ENCODE results near the gene DNAJC4. TPM values are rescaled to one million over a fixed set of nuclear protein-coding genes. Genes with fewer than 3 reads are reported as not detected.

Gene DNAJC4
- total RNA-seq, 1 donor from 2014 or later, result 27.2 TPM

DNA sequence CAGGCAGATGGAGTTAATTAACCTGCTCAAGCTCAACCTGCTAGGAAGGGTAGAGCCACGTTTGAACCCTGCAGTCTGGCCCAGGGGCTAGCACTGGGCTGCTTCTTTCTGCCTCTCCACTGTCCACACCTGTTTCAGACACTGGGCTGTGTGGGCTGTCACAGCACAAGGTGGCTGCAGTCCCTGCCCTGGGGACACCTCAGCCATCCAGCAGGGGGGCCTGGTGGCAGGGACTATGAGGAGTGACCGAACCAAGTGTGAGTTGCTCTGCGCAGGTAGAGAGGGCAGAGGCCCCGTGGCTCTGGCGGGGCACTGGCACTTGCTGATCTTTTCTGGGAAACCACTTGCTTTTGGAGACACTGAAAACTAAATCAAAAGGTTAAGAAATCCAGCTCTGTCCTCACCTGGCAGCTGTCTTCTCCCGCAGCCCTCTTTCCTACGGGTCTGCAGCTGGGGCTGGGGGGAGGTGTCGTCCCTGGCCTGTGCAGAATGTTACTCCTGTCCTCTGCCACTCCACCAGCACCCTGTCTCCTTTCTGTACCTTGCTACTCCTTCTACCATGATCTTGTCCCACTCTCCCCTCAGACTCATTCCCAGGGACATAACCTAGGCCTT, 48.3 kb downstream of the DNAJC4 start:
- Mint-ChIP-seq H3K27ac (ENCODE audit: unreplicated experiment) (no peak overlapping the region), H3K27me3 (ENCODE audit: low read depth) (no peaks in the 10 kb centered on the region), H3K4me3 (no peak overlapping the region)

DNA sequence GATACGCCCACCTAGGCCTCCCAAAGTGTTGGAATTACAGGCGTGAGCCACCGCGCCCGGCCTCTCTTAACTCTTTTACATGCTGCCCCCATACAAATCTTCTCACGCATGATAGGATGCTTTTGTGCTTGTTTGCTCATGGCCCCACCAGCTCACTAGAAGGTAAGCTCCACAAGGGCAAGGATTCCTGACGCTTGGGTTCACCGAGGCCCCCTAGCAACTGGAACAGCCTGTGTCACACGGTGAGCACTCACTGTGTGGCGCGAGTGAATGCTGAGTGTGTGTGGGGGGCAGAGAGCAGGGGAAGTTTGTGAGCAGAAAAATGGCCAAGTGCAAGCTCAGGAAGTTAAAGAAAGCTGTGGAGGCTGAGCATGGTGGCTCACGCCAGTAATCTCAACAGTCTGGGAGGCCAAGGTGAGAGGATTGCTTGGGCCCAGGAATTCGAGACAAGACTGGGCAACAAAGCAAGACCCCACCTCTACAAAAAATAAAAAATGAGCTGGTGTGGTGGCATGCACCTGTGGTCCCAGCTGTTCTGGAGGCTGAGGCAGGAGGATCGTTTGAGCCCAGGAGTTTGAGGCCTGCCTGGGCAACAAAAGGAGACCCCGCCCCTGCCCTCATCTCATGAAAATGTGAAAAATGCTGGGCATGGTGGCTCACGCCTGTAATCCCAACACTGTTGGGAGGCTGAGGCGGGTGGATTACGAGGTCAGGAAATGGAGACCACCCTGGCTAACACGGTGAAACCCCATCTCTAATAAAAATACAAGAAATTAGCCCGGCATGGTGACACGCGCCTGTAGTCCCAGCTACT, 51.8 kb downstream of the DNAJC4 start:
- H3K9me3 Mint-ChIP-seq, result no peaks in the 10 kb centered on the region
- peaks cover 15% of the 10 kb centered on the region for H3K4me1 Mint-ChIP-seq
- TF ChIP-seq, protein P1, sequence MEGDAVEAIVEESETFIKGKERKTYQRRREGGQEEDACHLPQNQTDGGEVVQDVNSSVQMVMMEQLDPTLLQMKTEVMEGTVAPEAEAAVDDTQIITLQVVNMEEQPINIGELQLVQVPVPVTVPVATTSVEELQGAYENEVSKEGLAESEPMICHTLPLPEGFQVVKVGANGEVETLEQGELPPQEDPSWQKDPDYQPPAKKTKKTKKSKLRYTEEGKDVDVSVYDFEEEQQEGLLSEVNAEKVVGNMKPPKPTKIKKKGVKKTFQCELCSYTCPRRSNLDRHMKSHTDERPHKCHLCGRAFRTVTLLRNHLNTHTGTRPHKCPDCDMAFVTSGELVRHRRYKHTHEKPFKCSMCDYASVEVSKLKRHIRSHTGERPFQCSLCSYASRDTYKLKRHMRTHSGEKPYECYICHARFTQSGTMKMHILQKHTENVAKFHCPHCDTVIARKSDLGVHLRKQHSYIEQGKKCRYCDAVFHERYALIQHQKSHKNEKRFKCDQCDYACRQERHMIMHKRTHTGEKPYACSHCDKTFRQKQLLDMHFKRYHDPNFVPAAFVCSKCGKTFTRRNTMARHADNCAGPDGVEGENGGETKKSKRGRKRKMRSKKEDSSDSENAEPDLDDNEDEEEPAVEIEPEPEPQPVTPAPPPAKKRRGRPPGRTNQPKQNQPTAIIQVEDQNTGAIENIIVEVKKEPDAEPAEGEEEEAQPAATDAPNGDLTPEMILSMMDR (conservative IDR thresholded peaks at IDR 0.05), result no peak
- no peak for DNase-seq (ENCODE audit: low read depth, low spot score)
- H3K27ac Mint-ChIP-seq (ENCODE audit: unreplicated experiment), result peak overlapping the region; percentile 57
- H3K4me3 Mint-ChIP-seq, result peak overlapping the region; percentile 59
- H3K36me3 Mint-ChIP-seq (ENCODE audit: low read depth), result no peaks in the 10 kb centered on the region
- H3K27me3 Mint-ChIP-seq (ENCODE audit: low read depth), result peaks cover 6% of the 10 kb centered on the region

More for the DNA sequence above, 48.3 kb downstream of the DNAJC4 start:
- Mint-ChIP-seq H3K4me1 (peaks cover 5% of the 10 kb centered on the region), H3K36me3 (ENCODE audit: low read depth) (no peaks in the 10 kb centered on the region), H3K9me3 (no peaks in the 10 kb centered on the region)
- no peak for DNase-seq (ENCODE audit: low read depth, low spot score)
- TF ChIP-seq, protein P1 (conservative IDR thresholded peaks at IDR 0.05), result no peak

DNA sequence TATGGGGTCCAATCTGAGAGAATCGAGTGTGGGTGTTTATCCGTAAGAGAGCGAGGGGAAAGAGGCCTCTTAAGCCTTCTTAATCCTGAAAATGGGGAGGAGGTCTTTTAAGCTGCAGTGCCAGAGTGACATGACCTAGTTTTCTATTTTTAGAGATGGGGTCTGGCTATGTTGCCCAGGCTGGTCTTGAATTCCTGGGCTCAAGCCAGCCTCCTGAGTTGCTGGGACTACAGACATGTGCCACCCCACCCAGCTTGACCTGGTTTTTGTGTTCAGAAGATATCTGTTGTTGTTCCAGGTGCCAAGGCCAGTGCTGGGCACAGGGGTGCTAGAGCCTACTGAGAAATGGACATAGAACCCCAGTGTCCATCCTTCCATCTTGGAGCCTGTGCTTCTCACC, 52.7 kb downstream of the DNAJC4 start:
- TF ChIP-seq, protein P1 (conservative IDR thresholded peaks at IDR 0.05), result no peak
- peaks cover 15% of the 10 kb centered on the region for H3K4me1 Mint-ChIP-seq

More for the DNA sequence above, 52.7 kb downstream of the DNAJC4 start:
- H3K36me3 Mint-ChIP-seq (ENCODE audit: low read depth), result no peaks in the 10 kb centered on the region
- no peak overlapping the region for H3K27ac Mint-ChIP-seq (ENCODE audit: unreplicated experiment)
- H3K9me3 Mint-ChIP-seq, result no peaks in the 10 kb centered on the region
- DNase-seq (ENCODE audit: low read depth, low spot score), result no peak
- H3K27me3 Mint-ChIP-seq (ENCODE audit: low read depth), result peaks cover 6% of the 10 kb centered on the region
- peak overlapping the region; percentile 81 for H3K4me3 Mint-ChIP-seq

Other genes starting within 250 kb of the DNAJC4 start
- gene OTUB1, start 244.1 kb upstream of the DNAJC4 start, total RNA-seq, result 122 and 124 TPM in 2 replicates
- gene FLRT1, start 194.6 kb upstream of the DNAJC4 start, total RNA-seq, result 2.4 and 3.0 TPM in 2 replicates
- 22.1 and 26.1 TPM in 2 replicates for gene MACROD1, start 64.4 kb upstream of the DNAJC4 start, total RNA-seq
- 294 and 296 TPM in 2 replicates for gene STIP1, start 44.4 kb upstream of the DNAJC4 start, total RNA-seq
- 2.8 and 3.8 TPM in 2 replicates for gene FERMT3, start 23.8 kb upstream of the DNAJC4 start, total RNA-seq
- 40.2 and 43.2 TPM in 2 replicates for gene TRPT1, start 4.4 kb upstream of the DNAJC4 start, total RNA-seq
- gene NUDT22, start 4.3 kb upstream of the DNAJC4 start, total RNA-seq, result 35.7 and 40.8 TPM in 2 replicates
- 61.2 and 62.7 TPM in 2 replicates for gene VEGFB, start 4.0 kb downstream of the DNAJC4 start, total RNA-seq
- 29.2 and 33.7 TPM in 2 replicates for gene FKBP2, start 10.5 kb downstream of the DNAJC4 start, total RNA-seq
- 286 and 296 TPM in 2 replicates for gene PPP1R14B, start 16.4 kb downstream of the DNAJC4 start, total RNA-seq
- gene PLCB3, start 21.0 kb downstream of the DNAJC4 start, total RNA-seq, result 36.4 and 40.5 TPM in 2 replicates
- 45.3 and 47.1 TPM in 2 replicates for gene BAD, start 54.1 kb downstream of the DNAJC4 start, total RNA-seq
- gene GPR137, start 55.3 kb downstream of the DNAJC4 start, total RNA-seq, result 55.9 and 61.4 TPM in 2 replicates
- gene KCNK4, start 60.8 kb downstream of the DNAJC4 start, total RNA-seq, result not detected in 2 replicates
- not detected in 2 replicates for gene CATSPERZ, start 69.8 kb downstream of the DNAJC4 start, total RNA-seq
- gene ESRRA, start 75.0 kb downstream of the DNAJC4 start, total RNA-seq, result 33.8 and 34.7 TPM in 2 replicates
- 201 and 207 TPM in 2 replicates for gene TRMT112, start 87.0 kb downstream of the DNAJC4 start, total RNA-seq
- 148 and 168 TPM in 2 replicates for gene PRDX5, start 87.6 kb downstream of the DNAJC4 start, total RNA-seq
- 0.91 and 1.1 TPM in 2 replicates for gene CCDC88B, start 109.7 kb downstream of the DNAJC4 start, total RNA-seq
- 12.6 and 17.6 TPM in 2 replicates for gene RPS6KA4, start 128.6 kb downstream of the DNAJC4 start, total RNA-seq

Measured in neural crest cell (in vitro differentiated cells).